HCEC 1CT (cell line): Measurements from ENCODE around the gene B4GALT1.
"Not testable (repeated sequence)": the region's sequence is repeated elsewhere in the genome, so short reads cannot be mapped to it uniquely, and the experiment has no call there.

Source experiments
- DNase-seq: peaks from one replicate; pipeline ENCODE4 v3.0.0-alpha.2; 2017

Gene B4GALT1

GRCh38 chr9:33184963-33185362 is 17.8 kb upstream of the B4GALT1 start:
- no peak for DNase-seq

- no peak for DNase-seq
Measured at GRCh38 chr9:33182519-33182918, 15.4 kb upstream of the B4GALT1 start.

DNA sequence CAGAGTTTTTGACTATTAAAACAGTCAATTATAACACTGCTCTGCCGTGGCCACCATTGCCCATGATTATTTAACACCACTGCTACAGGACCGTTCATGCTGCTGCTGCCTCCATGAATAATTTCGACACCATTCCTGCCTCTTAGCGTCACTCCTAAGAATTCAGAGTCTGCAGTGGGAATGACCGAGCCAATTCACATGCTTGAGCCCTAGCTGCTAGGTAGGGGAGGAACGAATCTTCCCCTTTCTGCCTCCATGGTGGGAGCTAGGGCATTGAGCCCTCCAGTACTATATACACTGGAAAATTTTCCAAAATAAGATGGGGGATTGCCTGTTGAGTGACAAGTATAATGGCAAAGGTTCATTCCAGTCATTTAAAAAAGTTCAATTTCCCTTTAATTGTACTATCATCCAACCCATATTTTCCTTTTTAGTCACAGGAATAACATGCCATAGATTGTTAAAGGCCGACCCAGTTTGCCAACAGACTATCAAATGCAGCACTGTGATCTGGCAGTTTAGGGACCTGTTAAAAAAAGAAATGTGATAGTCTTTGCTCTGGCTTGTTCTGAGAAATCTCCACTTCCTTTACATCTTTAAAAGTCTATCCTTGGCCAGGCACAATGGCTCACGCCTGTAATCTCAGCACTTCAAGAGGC is 13.5 kb upstream of the B4GALT1 start:
- no peak for DNase-seq

DNA sequence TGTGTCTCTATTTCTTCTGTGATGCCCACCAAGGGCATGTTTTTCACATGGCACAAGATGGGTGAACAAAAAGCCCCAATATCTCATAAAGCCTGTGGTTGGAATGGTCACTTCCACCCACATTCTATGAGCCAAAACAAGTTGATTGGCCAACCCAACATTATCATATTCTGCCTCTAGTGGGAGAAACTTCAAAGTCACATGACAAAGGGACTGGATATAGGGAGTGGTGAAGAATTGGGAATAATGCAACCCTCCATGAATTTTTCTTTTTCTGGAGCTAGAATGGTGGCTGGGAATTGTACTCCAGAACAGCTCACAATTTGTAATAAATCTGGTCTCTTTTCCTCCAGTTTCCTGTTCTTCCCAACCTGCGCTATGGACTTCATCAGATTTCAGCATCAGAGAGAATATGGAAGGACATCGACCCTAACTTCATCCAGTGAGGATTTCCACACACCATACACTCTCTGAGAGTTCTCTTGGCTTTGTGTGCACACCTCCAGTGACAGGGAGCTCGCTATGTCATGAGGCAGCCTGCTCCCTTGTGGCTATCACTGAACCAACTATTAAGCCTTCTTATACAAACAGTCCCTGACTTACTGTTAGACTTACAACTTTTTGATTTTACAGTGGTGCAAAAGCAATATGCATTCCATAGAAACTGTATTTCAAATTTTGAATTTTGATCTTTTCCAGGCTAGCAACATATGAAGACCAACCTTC is 12.0 kb upstream of the B4GALT1 start:
- DNase-seq: no peak

DNA sequence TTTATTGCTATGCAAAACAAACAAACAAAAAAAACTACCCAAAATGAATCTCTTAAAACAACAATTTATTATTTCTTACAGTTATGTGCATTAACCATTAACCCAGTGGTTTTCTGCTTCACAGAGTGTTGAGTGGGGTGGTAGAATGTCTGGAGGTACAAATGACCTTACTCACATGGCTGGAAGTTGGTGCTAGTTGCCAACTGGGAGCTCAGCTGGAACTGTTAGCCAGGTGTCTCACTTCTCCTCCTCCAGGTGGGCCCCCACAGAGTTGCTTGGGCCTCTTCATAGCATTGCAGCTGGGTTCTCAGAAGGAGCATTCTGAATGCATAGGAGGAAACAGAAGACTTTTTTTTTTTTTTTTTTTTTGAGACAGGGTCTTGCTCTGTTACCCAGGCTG is 10.5 kb upstream of the B4GALT1 start:
- no peak for DNase-seq

DNA sequence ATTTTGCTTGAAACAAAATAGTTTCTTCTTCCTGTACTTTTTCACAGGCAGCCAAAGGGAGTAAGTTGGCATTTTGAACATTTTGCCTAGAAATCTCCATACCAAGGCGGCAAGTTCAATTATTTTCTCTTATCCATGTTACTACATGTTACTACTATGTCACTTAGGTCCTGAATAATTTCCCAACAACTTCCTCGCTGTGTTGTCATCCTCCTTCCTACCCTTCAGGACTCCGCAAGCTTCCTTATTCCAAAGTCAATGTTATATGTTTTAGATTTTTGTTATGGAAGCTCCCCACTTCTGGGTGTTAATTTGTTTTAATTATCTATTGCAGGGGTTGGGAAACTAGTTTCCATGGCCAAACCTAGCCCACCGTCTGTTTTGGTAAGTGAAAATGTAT is 9.9 kb upstream of the B4GALT1 start:
- no peak for DNase-seq

- DNase-seq: no peak
Measured at GRCh38 chr9:33175649-33176325, 8.7 kb upstream of the B4GALT1 start.

DNA sequence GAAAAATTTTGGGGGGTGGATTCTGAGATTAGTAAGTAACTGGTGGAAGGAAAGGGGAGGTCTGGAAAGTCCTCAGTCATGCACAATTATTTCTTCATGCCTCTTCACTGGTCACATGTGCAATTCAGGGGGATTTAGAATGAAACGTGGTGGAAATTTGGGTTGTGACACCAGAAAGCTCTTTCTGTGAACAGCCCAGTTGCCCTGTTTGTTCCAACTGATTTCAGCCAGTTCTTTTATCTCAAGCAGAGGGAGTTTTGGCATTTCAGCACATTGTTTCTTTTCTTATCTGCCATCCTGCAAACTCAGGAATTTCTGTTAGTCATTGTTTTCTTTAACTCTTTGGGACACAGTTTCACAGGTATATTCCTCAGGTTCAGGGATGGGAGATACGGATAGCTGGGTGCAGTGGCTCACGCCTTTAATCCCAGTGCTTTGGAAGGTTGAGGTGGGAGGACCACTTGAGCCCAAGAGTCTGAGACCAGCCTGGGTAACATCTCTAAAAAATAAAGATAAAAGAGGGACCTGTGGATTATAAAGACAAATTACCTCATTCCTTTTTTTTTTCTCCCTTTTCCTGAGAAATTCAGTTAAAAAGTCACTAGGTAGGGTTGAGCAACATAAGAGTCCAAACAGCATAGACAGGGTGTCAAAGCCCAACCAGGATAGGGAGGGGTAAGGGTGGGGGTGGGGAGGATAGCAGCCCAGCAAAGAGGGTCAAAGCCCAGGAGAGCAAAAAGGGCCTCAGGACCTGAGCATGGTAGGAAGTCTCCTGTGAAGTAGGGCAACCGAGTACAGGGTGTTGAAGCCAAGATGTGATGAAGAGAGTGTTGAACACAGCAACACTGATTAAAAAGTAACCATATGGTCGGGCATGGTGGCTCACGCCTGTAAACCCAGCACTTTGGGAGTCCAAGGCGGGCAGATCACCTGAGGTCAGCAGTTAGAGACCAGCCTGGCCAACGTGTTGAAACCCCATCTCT is 5.4 kb upstream of the B4GALT1 start:
- DNase-seq: no peak

GRCh38 chr9:33170464-33171415 is 3.6 kb upstream of the B4GALT1 start:
- peak; percentile 36 for DNase-seq

GRCh38 chr9:33168941-33169544 is 1.9 kb upstream of the B4GALT1 start:
- no peak for DNase-seq

DNA sequence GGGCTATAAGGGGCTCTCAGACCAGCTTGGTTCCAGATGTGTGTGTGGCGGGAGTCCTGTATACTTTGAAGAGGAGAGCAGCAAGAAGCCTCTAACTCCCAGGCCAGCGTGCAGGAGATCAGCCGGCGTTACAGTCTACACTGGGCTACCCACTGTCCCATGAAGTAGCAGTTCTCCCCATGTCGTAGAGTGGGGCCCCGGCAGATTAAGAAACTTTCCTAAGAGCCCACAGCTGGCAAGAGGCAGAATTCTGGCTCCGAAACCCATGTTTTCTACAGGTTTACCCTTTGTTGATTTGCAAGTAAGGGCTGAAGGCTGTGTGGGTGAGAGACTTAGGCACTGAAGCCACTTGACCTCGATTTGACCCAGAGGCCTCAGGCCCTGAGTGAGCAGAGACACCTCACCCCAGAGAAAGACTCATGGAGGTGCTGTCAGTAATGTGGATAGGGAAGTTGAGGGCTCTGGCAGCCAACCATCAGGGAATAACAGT is 881 bp upstream of the B4GALT1 start:
- no peak for DNase-seq

- DNase-seq: peak; percentile 26
Measured at GRCh38 chr9:33166231-33167083, 679 bp downstream of the B4GALT1 start.

- DNase-seq: peak; percentile 77
Measured at GRCh38 chr9:33165263-33166151, 1.6 kb downstream of the B4GALT1 start.

GRCh38 chr9:33164921-33165262 is 2.2 kb downstream of the B4GALT1 start:
- not testable (repeated sequence) for DNase-seq

DNA sequence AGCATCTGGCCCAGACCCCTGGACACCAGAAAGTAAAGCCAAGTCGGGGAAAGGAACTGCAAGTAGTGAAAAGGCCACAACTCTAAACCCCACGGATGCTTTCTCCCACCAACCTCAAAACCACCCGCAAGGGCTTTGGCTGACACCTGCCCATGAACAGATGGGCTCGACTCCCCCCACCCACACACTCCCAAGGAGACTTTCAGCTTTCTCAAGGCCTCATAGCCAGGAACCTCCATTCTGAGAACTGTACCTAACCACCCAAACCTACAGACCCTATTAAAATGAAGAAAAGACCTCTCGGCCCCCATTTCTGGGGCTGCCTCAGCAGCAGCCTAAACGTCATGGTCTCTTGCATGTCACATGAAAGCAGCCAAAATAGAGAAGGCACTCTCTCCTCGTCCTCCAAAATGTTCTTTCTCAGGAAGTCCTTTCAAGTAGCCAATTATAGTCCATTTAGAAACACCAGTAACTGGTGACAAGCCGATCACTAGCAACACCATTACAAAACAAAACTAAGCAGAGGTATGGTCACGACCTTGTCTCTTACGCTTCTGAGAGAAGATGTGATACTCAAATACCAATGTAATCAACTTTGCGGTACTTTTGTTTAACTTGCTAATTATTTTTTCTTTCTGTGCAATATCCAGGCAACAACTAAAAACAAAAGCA is 2.9 kb downstream of the B4GALT1 start:
- DNase-seq: no peak

DNA sequence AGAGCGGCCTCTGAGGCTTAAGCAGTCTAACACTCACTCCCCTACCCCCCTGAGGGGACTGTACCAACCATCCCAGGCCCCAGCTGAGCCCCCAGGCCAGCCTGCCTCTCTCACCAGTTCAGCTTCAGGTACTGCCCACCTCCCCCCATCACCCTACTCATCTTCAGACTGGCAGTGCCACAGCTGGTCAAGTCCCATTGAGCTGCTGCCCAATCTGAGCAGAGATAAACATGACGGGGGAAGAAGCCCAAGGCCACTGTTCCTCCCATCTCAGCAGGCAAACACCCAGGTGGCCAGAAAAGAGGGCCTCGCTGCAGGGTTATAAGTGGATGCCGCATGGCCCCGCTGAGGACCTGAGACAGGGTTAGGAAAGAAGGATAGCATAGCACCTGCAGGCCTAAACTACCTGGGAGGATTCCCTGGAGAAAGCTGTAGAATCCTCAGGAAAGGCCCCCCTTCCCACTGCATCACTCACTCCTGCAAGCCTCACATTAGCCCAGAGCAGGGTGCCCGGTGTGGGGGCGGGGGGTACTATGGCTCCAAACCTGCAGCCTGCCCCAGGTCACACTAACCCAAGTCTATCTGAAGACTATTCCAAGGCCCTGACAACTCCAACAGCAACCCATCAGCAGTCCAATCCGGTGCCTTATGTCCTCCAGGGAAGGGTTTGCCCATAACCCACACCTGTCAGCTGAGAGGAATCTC is 3.6 kb downstream of the B4GALT1 start:
- no peak for DNase-seq

- peak; percentile 67 for DNase-seq
Measured at GRCh38 chr9:33162721-33163311, 4.3 kb downstream of the B4GALT1 start.
